CD14-positive monocyte (primary cell): Measurements from ENCODE around the gene CNNM2. TPM values are rescaled to one million over a fixed set of nuclear protein-coding genes. Genes with fewer than 3 reads are reported as not detected.

Experiments
- DNase-seq, 3 donors: peaks; one replicate each; pipeline ENCODE4 v3.0.0-alpha.2; 2011 to 2022
- H2AFZ ChIP-seq: 2 replicates; pipeline ENCODE4 v1.6.0; 2012; ENCODE audit warnings: mild to moderate bottlenecking, low read depth, low read length, inconsistent platforms; ENCODE audit not compliant: insufficient read depth, poor library complexity, severe bottlenecking
- H3K27ac ChIP-seq, 2 donors: 1 replicate in 1 of 2; 2 replicates in 1 of 2; pipeline ENCODE4 v1.5.1; 2012 to 2013; ENCODE audit warnings: low read length in 2 of 2, control low read depth in 1 of 2, inconsistent platforms in 1 of 2, low read depth in 1 of 2, mild to moderate bottlenecking in 1 of 2
- H3K27me3 ChIP-seq, 2 donors: one replicate each; pipeline versions ENCODE4 v1.6.0 to v1.6.1; 2011 to 2013; ENCODE audit warnings: low read length in 2 of 2; ENCODE audit not compliant: control insufficient read depth in 2 of 2, insufficient read depth in 2 of 2
- H3K36me3 ChIP-seq, 2 donors: replicated peaks in 1 of 2; 1 replicate in 1 of 2; 2 replicates in 1 of 2; pipeline versions ENCODE4 v1.5.1 to v1.6.1; 2012 to 2013; ENCODE audit warnings: low read length in 2 of 2, control low read depth in 1 of 2, inconsistent platforms in 1 of 2, mild to moderate bottlenecking in 1 of 2; ENCODE audit not compliant: insufficient read depth in 2 of 2, control insufficient read depth in 1 of 2
- H3K4me1 ChIP-seq, 2 donors: 1 replicate in 1 of 2; 2 replicates in 1 of 2; pipeline versions ENCODE4 v1.5.1 to v1.6.1; 2012 to 2013; ENCODE audit warnings: low read length in 2 of 2, control low read depth in 1 of 2, inconsistent platforms in 1 of 2, mild to moderate bottlenecking in 1 of 2, moderate library complexity in 1 of 2; ENCODE audit not compliant: insufficient read depth in 2 of 2, control insufficient read depth in 1 of 2
- H3K4me2 ChIP-seq: replicated peaks from 2 replicates; pipeline ENCODE3; 2012; ENCODE audit warnings: low read length, moderate library complexity, mild to moderate bottlenecking; ENCODE audit not compliant: poor library complexity, severe bottlenecking; ENCODE audit errors: extremely low read depth
- H3K4me3 ChIP-seq, 3 experiments: fragments of 200-600 bp in 1 of 3; sonication (generic) in 1 of 3; replicated peaks in 1 of 3; 1 replicate in 2 of 3; 2 replicates in 1 of 3; pipeline ENCODE4 v1.5.1; 2011 to 2013; ENCODE audit warnings: low read length in 3 of 3, mild to moderate bottlenecking in 3 of 3, control low read depth in 2 of 3, low read depth in 2 of 3, inconsistent platforms in 1 of 3, moderate library complexity in 1 of 3
- H3K79me2 ChIP-seq: 2 replicates; pipeline ENCODE4 v1.6.0; 2012; ENCODE audit warnings: mild to moderate bottlenecking, control low read depth, inconsistent platforms, low read length, moderate library complexity; ENCODE audit not compliant: insufficient read depth
- H3K9ac ChIP-seq: 2 replicates; pipeline ENCODE4 v1.6.0; 2017; ENCODE audit warnings: low read length, mild to moderate bottlenecking; ENCODE audit not compliant: insufficient read depth, poor library complexity, severe bottlenecking
- H3K9me3 ChIP-seq, 2 donors: replicated peaks in 1 of 2; 1 replicate in 1 of 2; 2 replicates in 1 of 2; pipeline versions ENCODE4 v1.5.1 to v1.6.1; 2012 to 2013; ENCODE audit warnings: low read length in 2 of 2, control low read depth in 1 of 2; ENCODE audit not compliant: control insufficient read depth in 1 of 2, insufficient read depth in 1 of 2
- H4K20me1 ChIP-seq: 2 replicates; pipeline ENCODE4 v1.6.0; 2012; ENCODE audit warnings: mild to moderate bottlenecking, low read length, control low read depth, moderate library complexity; ENCODE audit not compliant: insufficient read depth
- H3K27ac Mint-ChIP-seq, 7 donors: one replicate each; pipeline ENCODE4 v1.8.0; 2020; ENCODE audit warnings: mild to moderate bottlenecking in 7 of 7, mixed read lengths in 7 of 7, moderate library complexity in 6 of 7, inconsistent platforms in 2 of 7
- H3K27me3 Mint-ChIP-seq, 3 donors: one replicate each; pipeline ENCODE4 v1.8.0; 2021 to 2022; ENCODE audit warnings: low read depth in 3 of 3, mild to moderate bottlenecking in 3 of 3, mixed read lengths in 3 of 3, moderate library complexity in 3 of 3, inconsistent platforms in 1 of 3
- H3K36me3 Mint-ChIP-seq, 2 donors: one replicate each; pipeline ENCODE4 v1.8.0; 2020; ENCODE audit warnings: mixed read lengths in 2 of 2, inconsistent platforms in 1 of 2, mild to moderate bottlenecking in 1 of 2
- H3K4me1 Mint-ChIP-seq: one replicate; pipeline ENCODE4 v1.8.0; 2020; ENCODE audit warnings: mild to moderate bottlenecking, mixed read lengths
- H3K4me3 Mint-ChIP-seq, 2 donors: one replicate each; pipeline ENCODE4 v1.8.0; 2020; ENCODE audit warnings: mild to moderate bottlenecking in 2 of 2, mixed read lengths in 2 of 2, moderate library complexity in 1 of 2
- H3K9me3 Mint-ChIP-seq, 7 donors: one replicate each; pipeline ENCODE4 v1.8.0; 2020 to 2022; ENCODE audit warnings: mixed read lengths in 7 of 7, mild to moderate bottlenecking in 6 of 7, moderate library complexity in 6 of 7, inconsistent platforms in 2 of 7
- CTCF ChIP-seq: fragments of 200-600 bp; IDR thresholded peaks from one replicate; pipeline ENCODE4 v1.8.0; 2022; ENCODE audit warnings: antibody characterized with exemption, mild to moderate bottlenecking
- WGBS: methylation state at CpG from one replicate; pipeline ENCODE4 v1.1.5; 2013; ENCODE audit warnings: missing lambda C conversion rate; ENCODE audit not compliant: insufficient coverage; 5-methylcytosine and 5-hydroxymethylcytosine counted together
- intact Hi-C, 2 donors: fragments of 100-400 bp; cut with micrococcal nuclease; formaldehyde crosslinking; loops; one replicate each; pipeline versions ENCODE4 v1.15.0 to v1.15.1; 2023
- polyA plus RNA-seq, 3 donors: library from polyadenylated mRNA; depleted of rRNA in 1 of 3; unstranded in 2 of 3; stranded (reverse) in 1 of 3; fragments of 300-500 nt in 2 of 3; fragments of >200 nt in 1 of 3; fragmentation: Illumina TruSeq in 2 of 3; gene quantifications; 1 replicate in 2 of 3; 2 replicates in 1 of 3; pipeline ENCODE4 v1.2.3, GENCODE V29; 2012 to 2021

Gene CNNM2
- polyA plus RNA-seq, 3 donors: 1.6 to 3.8 (median 2.2) TPM

- Histone ChIP-seq H3K4me3 (no peak overlapping the region), H3K9ac (no peak overlapping the region), H4K20me1 (no peaks in the 10 kb centered on the region), H3K36me3 (no peaks in the 10 kb centered on the region), H2AFZ (no peak overlapping the region), H3K4me2 (no peak overlapping the region), H3K27ac (no peak overlapping the region), H3K9me3 (no peaks in the 10 kb centered on the region), H3K27me3 (no peaks in the 10 kb centered on the region), H3K79me2 (no peaks in the 10 kb centered on the region), H3K4me1 (peaks cover 3 to 9% of the 10 kb centered on the region in 2 donors)
- H3K36me3 Mint-ChIP-seq: peaks cover 0 to 9% of the 10 kb centered on the region in 2 donors
- DNase-seq: no peak
- H3K4me3 Mint-ChIP-seq: no peak overlapping the region
- no peak overlapping the region for H3K27ac Mint-ChIP-seq
- intact Hi-C loops: no loop called here
- TF ChIP-seq CTCF: no peak
- peaks cover 20% of the 10 kb centered on the region for H3K4me1 Mint-ChIP-seq
- WGBS: no CpG with 5 or more reads among the region's 3 CpGs
- peaks cover 0 to 2% (median 2%) of the 10 kb centered on the region in 3 donors for H3K27me3 Mint-ChIP-seq
- peaks cover 0 to 3% (median 0%) of the 10 kb centered on the region in 7 donors for H3K9me3 Mint-ChIP-seq
Observed at GRCh38 chr10:103058034-103058433, 139.9 kb downstream of the CNNM2 start.

GRCh38 chr10:103060575-103060974, 142.5 kb downstream of the CNNM2 start:
- Histone ChIP-seq H3K9me3 (no peaks in the 10 kb centered on the region), H3K36me3 (no peaks in the 10 kb centered on the region), H3K4me3 (no peak overlapping the region), H3K4me1 (no peaks in the 10 kb centered on the region), H3K9ac (no peak overlapping the region), H4K20me1 (no peaks in the 10 kb centered on the region), H3K4me2 (no peak overlapping the region), H3K79me2 (no peaks in the 10 kb centered on the region), H3K27ac (no peak overlapping the region), H3K27me3 (no peaks in the 10 kb centered on the region), H2AFZ (no peak overlapping the region)
- Mint-ChIP-seq H3K9me3 (peaks cover 0 to 3% (median 0%) of the 10 kb centered on the region in 7 donors), H3K4me3 (no peak overlapping the region), H3K4me1 (peaks cover 7% of the 10 kb centered on the region), H3K27me3 (peaks cover 0 to 3% (median 0%) of the 10 kb centered on the region in 3 donors), H3K36me3 (peaks cover 0 to 5% of the 10 kb centered on the region in 2 donors), H3K27ac (no peak overlapping the region)
- no peak for TF ChIP-seq CTCF
- WGBS: no CpG with 5 or more reads among the region's 2 CpGs
- DNase-seq: no peak
- intact Hi-C loops: no loop called here
